Endothelial cell of umbilical vein (primary cell): ENCODE measurements around the gene RANGRF. TPM values are rescaled to one million over a fixed set of nuclear protein-coding genes. Genes with fewer than 3 reads are reported as not detected.

ENCODE experiments used
- BruUV-seq: library from RNA; stranded (reverse); fragments of 400-500 nt; replicated peaks from 2 replicates; lab custom pipeline; 2021; lab: Mats Ljungman, UMichigan
- CTCF ChIA-PET: fragments of 300-600, 350-600 bp; sonication (Branson Sonifier 250); formaldehyde crosslinking; loops from one replicate; lab custom pipeline; 2021; ENCODE audit warnings: antibody characterized with exemption, inconsistent platforms; lab: Charles Lee
- POLR2A ChIA-PET: fragments of 300-600, 350-600 bp; sonication (Branson Sonifier 250); formaldehyde crosslinking; loops from one replicate; lab custom pipeline; 2021; ENCODE audit warnings: antibody characterized with exemption, inconsistent platforms; lab: Charles Lee
- DNase-seq: peaks from one replicate; pipeline ENCODE4 v3.0.0-alpha.2; 2011; ENCODE audit warnings: low read depth, low spot score
- FAIRE-seq: peaks from 2 replicates; lab custom pipeline; 2011; peaks lifted over from hg19 to GRCh38; lab: Jason Lieb, UNC
- H2AFZ ChIP-seq: 2 replicates; pipeline ENCODE4 v1.6.0; 2012; ENCODE audit warnings: low read depth, low read length, control low read depth, inconsistent platforms
- H3K27ac ChIP-seq: 2 replicates; pipeline ENCODE4 v1.5.1; 2011; ENCODE audit warnings: low read depth, mild to moderate bottlenecking, control low read depth, low read length, moderate library complexity; ENCODE audit not compliant: insufficient read depth
- H3K27me3 ChIP-seq, 2 experiments: 2 replicates each; pipeline versions ENCODE4 v1.6.0 to v1.6.1; 2011; ENCODE audit warnings: low read length in 2 of 2, mixed read lengths in 1 of 2; ENCODE audit not compliant: control insufficient read depth in 2 of 2, insufficient read depth in 2 of 2
- H3K36me3 ChIP-seq, 2 experiments: 2 replicates in 1 of 2; 3 replicates in 1 of 2; pipeline ENCODE4 v1.5.1; 2011; ENCODE audit warnings: low read length in 2 of 2, mild to moderate bottlenecking in 1 of 2, moderate library complexity in 1 of 2; ENCODE audit not compliant: control insufficient read depth in 2 of 2, insufficient read depth in 2 of 2; ENCODE audit errors: extremely low read depth in 1 of 2
- H3K4me1 ChIP-seq: 3 replicates; pipeline ENCODE4 v1.5.1; 2011; ENCODE audit warnings: mild to moderate bottlenecking, low read length; ENCODE audit not compliant: control insufficient read depth, insufficient read depth; ENCODE audit errors: extremely low read depth
- H3K4me2 ChIP-seq: 2 replicates; pipeline ENCODE4 v1.6.1; 2011; ENCODE audit warnings: low read length, control low read depth, mixed read lengths; ENCODE audit not compliant: insufficient read depth
- H3K4me3 ChIP-seq, 3 experiments: fragments of 200-600 bp in 1 of 3; sonication (generic), shearing (Covaris generic) in 1 of 3; replicated peaks in 1 of 3; 2 replicates each; pipeline ENCODE4 v1.5.1; 2011 to 2016; ENCODE audit warnings: control low read depth in 3 of 3, low read length in 3 of 3, mild to moderate bottlenecking in 2 of 3, inconsistent platforms in 1 of 3, low read depth in 1 of 3, moderate library complexity in 1 of 3; ENCODE audit not compliant: insufficient read depth in 1 of 3
- H3K79me2 ChIP-seq: 2 replicates; pipeline ENCODE4 v1.6.0; 2012; ENCODE audit warnings: low read length, inconsistent platforms; ENCODE audit not compliant: control insufficient read depth, insufficient read depth
- H3K9ac ChIP-seq: replicated peaks from 2 replicates; pipeline ENCODE3; 2011; ENCODE audit warnings: low read length, control low read depth; ENCODE audit not compliant: insufficient read depth; ENCODE audit errors: extremely low read depth
- H3K9me1 ChIP-seq: replicated peaks from 3 replicates; pipeline ENCODE4 v1.6.0; 2011; ENCODE audit warnings: mild to moderate bottlenecking, low read length; ENCODE audit not compliant: control insufficient read depth, insufficient read depth; ENCODE audit errors: extremely low read depth
- H3K9me3 ChIP-seq: replicated peaks from 2 replicates; pipeline ENCODE4 v1.5.1; 2012; ENCODE audit warnings: low read length, inconsistent platforms; ENCODE audit not compliant: control insufficient read depth, insufficient read depth
- H4K20me1 ChIP-seq: replicated peaks from 2 replicates; pipeline ENCODE3; 2011; ENCODE audit warnings: mild to moderate bottlenecking, low read length; ENCODE audit not compliant: control insufficient read depth, insufficient read depth; ENCODE audit errors: extremely low read depth
- EZH2 ChIP-seq: IDR thresholded peaks from 2 replicates; pipeline ENCODE4 v1.6.1; 2012; ENCODE audit warnings: borderline replicate concordance, low read depth, mild to moderate bottlenecking, moderate library complexity, low read length, inconsistent platforms; ENCODE audit not compliant: severe bottlenecking
- GATA2 ChIP-seq: IDR thresholded peaks from 2 replicates; pipeline ENCODE4 v1.7.0; 2011; ENCODE audit warnings: low read depth, mild to moderate bottlenecking, moderate library complexity, mixed read lengths, low read length; ENCODE audit not compliant: insufficient read length, insufficient read depth
- JUN ChIP-seq: IDR thresholded peaks from 2 replicates; pipeline ENCODE4 v1.6.1; 2011; ENCODE audit warnings: borderline replicate concordance, low read depth; ENCODE audit not compliant: insufficient read length, insufficient read depth
- MYC ChIP-seq: IDR thresholded peaks from one replicate; pipeline ENCODE4 v1.6.1; 2011; ENCODE audit warnings: mild to moderate bottlenecking, low read depth, low read length
- POLR2A ChIP-seq: IDR thresholded peaks from 2 replicates; pipeline ENCODE4 v1.6.1; 2012; ENCODE audit warnings: low read depth, mild to moderate bottlenecking, control low read depth, low read length
- POLR2AphosphoS5 ChIP-seq: IDR thresholded peaks from 2 replicates; pipeline ENCODE4 v1.6.1; 2012; ENCODE audit warnings: low read depth, mild to moderate bottlenecking, control low read depth, low read length, moderate library complexity; ENCODE audit not compliant: insufficient read depth
- dilution Hi-C: fragments of 300-500 bp; cut with MboI; formaldehyde crosslinking; loops from one replicate; pipeline ENCODE4 v1.15.0; 2019; ENCODE audit warnings: low sequenced_read_pairs; ENCODE audit not compliant: extremely low pct_ligation_motif_present
- intact Hi-C: fragments of 100-400 bp; cut with micrococcal nuclease; formaldehyde crosslinking; loops from one replicate; pipeline ENCODE4 v1.10.0; 2022
- polyA plus RNA-seq, 4 experiments: library from polyadenylated mRNA; depleted of rRNA in 3 of 4; stranded (reverse) in 3 of 4; unstranded in 1 of 4; fragments of >200 nt; gene quantifications; 2 replicates each; pipeline versions ENCODE4 v1.2.1 to v1.2.3, GENCODE V29; 2011 to 2012; ENCODE audit warnings: missing spikeins in 1 of 4
- total RNA-seq: library from RNA; stranded (reverse); gene quantifications from 2 replicates; pipeline ENCODE4 v1.2.3, GENCODE V29; 2021
- TF ChIP-seq, protein P1 (sequence below): IDR thresholded peaks from 2 replicates; pipeline ENCODE4 v1.6.1; 2011; ENCODE audit not compliant: insufficient read depth, insufficient read length
- TF ChIP-seq, protein P2 (sequence below), 2 donors: IDR thresholded peaks; 1 replicate in 1 of 2; 2 replicates in 1 of 2; pipeline ENCODE4 v1.5.1; 2011; ENCODE audit warnings: low read length in 2 of 2, mild to moderate bottlenecking in 2 of 2, moderate library complexity in 2 of 2, control low read depth in 1 of 2, inconsistent platforms in 1 of 2, low read depth in 1 of 2; ENCODE audit not compliant: insufficient read depth in 1 of 2; ENCODE audit errors: extremely low read depth in 1 of 2

RANGRF gene
- total and polyA plus RNA-seq, 2 donors (not counting 3 experiments of a cell fraction or from before 2014, with no cell fraction given), result 36.5 to 52.7 TPM

DNA sequence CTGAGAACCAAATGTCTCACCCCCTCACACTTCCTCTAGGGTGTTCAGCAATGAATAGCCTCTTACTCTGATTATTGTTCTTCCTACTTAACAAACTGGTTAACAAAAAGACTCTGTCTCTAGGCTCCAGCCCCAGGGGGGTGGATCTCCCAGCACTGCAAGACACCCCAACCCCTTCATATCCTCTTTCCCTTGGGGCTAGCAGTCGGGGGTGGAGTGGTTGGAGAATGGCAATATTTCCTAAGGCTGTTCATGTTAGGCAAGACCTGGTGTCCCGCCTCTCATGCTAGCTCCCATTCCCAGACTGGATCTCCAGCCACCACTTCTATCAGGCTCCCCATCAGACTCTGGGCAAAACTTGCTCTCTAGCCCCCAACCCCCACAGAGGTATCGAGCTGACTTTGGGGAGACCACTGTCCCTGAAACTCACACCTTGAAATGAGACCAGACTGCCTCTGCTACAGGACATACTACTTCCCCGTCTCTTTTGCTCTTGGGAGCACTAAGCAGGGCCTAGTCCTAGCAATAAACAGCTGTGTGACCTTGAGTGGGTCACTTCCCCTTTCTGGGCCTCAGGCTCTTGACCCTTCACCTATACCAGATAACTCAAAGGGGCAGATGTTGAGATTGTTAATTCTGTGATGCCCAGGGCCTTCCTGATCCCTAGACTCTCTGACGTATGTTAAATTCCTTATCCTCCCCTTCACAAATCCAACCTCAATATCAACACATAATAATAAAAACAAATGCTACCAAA is 4.3 kb downstream of the RANGRF start:
- dilution Hi-C loops, result no loop called here
- Histone ChIP-seq H4K20me1 (no peaks in the 10 kb centered on the region), H3K9me3 (no peaks in the 10 kb centered on the region), H3K4me1 (peaks cover 20% of the 10 kb centered on the region), H3K4me2 (no peak overlapping the region), H3K9me1 (no peaks in the 10 kb centered on the region), H3K27me3 (no peaks in the 10 kb centered on the region), H3K36me3 (no peaks in the 10 kb centered on the region), H3K79me2 (peaks cover 4% of the 10 kb centered on the region), H2AFZ (no peak overlapping the region), H3K4me3 (no peak overlapping the region), H3K27ac (no peak overlapping the region), H3K9ac (no peak overlapping the region)
- no TSS peak for BruUV-seq
- DNase-seq (no peak), FAIRE-seq (no peak)
- TF ChIP-seq JUN (no peak), MYC (no peak), GATA2 (no peak)
- TF ChIP-seq, protein P1, sequence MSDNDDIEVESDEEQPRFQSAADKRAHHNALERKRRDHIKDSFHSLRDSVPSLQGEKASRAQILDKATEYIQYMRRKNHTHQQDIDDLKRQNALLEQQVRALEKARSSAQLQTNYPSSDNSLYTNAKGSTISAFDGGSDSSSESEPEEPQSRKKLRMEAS, result no peak
- CTCF ChIA-PET, result no interaction called here
- POLR2A ChIA-PET, result no interaction called here
- intact Hi-C loops, result no loop called here

DNA sequence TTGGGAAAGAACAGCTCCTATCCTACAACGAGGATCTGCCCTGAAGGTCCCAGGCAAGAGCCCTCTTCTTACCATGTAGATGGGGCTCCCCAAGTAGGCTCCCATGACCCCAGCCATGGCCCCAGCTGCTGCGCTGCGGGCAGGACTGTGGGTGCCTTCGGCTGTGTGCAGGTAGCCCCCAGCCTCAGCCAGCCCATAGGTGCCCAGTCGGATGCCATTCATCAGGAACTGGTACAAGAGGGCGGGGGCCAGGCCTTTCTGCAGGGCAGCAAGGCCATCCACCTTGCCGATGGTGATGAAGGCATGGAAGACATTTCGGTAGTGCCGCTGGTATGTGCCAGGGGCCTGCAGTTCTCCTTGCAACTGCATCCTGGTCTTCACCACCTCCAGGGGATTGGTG is 5.9 kb downstream of the RANGRF start:
- intact Hi-C loops, result loop anchor here (2.0 kb wide), 1 partner anchor 66 kb away; no protein-coding TSS in a partner anchor
- dilution Hi-C loops, result no loop called here
- FAIRE-seq (no peak), DNase-seq (no peak)
- Histone ChIP-seq H3K9me3 (no peaks in the 10 kb centered on the region), H3K4me3 (no peak overlapping the region), H3K27ac (no peak overlapping the region), H3K9me1 (no peaks in the 10 kb centered on the region), H3K4me1 (peaks cover 11% of the 10 kb centered on the region), H3K36me3 (no peaks in the 10 kb centered on the region), H3K27me3 (no peaks in the 10 kb centered on the region), H3K79me2 (peaks cover 4% of the 10 kb centered on the region), H3K4me2 (no peak overlapping the region), H3K9ac (no peak overlapping the region), H4K20me1 (no peaks in the 10 kb centered on the region), H2AFZ (no peak overlapping the region)
- CTCF ChIA-PET, result interaction anchor here (1.2 to 2.0 kb wide), 5 partner anchors 13 to 201 kb away, joined by 5 to 10 read pairs (median 5); partner anchors contain the start of gene KRABD2
- POLR2A ChIA-PET, result interaction anchor here (0.9 kb wide), 1 partner anchor 46 kb away, joined by 3 read pairs; the partner anchor contains the start of gene CTC1
- BruUV-seq, result no TSS peak
- TF ChIP-seq, protein P2, sequence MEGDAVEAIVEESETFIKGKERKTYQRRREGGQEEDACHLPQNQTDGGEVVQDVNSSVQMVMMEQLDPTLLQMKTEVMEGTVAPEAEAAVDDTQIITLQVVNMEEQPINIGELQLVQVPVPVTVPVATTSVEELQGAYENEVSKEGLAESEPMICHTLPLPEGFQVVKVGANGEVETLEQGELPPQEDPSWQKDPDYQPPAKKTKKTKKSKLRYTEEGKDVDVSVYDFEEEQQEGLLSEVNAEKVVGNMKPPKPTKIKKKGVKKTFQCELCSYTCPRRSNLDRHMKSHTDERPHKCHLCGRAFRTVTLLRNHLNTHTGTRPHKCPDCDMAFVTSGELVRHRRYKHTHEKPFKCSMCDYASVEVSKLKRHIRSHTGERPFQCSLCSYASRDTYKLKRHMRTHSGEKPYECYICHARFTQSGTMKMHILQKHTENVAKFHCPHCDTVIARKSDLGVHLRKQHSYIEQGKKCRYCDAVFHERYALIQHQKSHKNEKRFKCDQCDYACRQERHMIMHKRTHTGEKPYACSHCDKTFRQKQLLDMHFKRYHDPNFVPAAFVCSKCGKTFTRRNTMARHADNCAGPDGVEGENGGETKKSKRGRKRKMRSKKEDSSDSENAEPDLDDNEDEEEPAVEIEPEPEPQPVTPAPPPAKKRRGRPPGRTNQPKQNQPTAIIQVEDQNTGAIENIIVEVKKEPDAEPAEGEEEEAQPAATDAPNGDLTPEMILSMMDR (IDR thresholded peaks at IDR 0.05; ENCODE audit: extremely low read depth in 1 of 2, insufficient read depth in 1 of 2, low read depth in 1 of 2, low read length in 2 of 2), result no peak
- TF ChIP-seq EZH2, result no peak
- TF ChIP-seq, protein P1, result no peak
- TF ChIP-seq POLR2A, result no peak
- TF ChIP-seq MYC, result no peak
- no peak for TF ChIP-seq GATA2
- TF ChIP-seq POLR2AphosphoS5, result no peak
- TF ChIP-seq JUN, result no peak
